DMS114 treated with DMSO at 0.1 percent for 48 hours (cell line): Measurements from ENCODE around the gene PGAP3.

Experiments used
- DNase-seq: peaks from one replicate; lab custom pipeline; 2025; ENCODE audit not compliant: unreplicated experiment; lab: John Stamatoyannopoulos, UW

Gene PGAP3

DNA sequence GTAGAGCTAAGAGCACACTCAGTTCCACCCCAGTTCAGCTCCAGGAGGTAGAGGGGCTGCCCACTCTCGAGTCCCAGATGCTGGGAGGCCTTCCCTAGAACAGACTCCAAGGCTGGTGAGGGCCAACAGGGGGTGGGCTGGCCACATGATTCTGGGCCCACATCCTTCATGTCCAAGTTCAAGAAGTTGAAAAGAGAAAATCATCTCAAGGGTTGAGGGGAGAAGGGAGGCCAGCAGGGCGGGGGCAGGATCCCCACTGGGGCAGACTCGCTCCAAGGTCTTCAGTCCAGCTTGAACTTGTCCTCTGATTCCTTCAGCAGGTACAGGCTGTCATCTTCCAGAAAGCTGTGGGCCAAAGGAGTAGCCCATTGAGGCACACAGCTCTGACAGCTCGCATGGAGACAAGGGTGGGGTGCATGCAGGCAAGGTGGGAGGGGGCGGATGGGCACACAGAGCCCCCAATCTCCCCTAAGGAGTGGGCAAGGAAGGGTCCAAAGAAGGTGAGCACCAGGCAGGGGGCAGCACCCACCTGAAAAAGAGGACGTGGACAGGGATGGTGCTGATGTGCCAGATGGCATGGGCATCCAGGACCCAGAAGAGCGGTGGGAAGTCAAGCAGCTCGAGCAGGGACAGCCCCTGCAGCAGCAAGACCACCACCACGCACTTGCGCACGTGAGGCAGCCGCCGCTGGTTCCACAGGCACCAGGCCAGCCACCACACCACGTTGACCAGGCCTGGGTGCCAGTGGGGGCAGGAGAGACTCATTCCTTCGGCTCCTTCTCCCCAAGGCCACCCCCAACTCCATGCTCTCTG lies 15.1 kb downstream of the PGAP3 start:
- DNase-seq, result no peak

DNA sequence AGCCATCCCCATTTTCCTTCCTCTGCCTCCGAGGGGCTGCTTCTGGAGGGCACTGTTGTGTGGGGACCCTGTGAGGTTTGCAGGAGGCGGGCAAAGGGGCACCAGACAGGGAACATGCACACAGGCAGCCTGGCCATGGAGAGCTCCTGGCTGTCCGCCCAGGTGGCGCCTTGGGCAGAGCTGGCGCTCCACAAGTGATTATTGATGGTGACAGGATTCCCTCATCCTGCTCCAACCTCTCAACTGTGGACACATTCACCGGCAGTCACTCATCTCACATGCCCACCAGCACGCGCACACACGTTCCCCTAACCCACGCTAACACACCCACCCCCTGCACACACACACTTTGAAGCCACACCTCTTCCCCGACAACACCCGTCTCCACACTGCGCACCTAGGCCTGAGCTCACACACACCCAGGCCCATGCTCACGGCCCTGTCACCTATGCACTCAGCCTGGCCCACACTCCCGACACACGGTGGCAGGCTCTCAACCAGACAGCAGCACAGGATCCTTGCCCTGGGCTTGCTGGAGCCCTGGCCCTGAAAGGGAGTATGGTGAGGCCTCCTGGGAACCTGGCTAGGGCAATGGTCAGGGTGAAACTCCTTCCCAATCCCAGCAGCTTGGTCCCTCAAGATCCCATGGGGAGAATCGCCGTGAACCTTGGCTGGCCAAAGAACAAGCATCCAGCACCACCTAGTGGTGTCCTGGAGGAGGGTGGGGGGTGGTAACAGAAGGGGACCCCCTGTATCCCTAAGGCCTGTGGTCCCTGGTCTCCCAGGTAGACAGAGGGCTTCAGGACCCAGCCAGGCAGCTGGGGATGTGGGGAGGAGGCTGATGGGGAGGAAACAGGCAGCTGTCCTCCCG lies 16.0 kb downstream of the PGAP3 start:
- DNase-seq, result peak; percentile 18

DNA sequence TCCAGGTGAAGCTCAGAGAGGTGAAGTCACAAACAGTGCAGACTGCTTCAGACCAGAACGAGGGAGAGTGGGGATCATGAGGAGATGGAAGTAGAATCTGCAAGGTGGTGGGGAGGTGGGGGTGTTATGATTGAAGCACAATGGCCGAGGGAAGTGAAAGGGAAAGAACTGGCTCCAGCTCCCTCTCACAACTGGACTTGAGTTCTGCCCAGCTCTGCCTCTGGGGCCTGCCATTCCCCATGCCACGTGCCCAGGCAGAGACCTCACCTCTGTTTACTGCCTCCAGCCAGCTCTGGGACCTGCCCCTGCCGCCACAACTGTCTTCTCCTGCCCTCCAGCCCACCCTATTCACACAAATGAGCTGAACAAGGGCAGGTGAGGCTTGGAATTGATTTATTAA lies 17.1 kb downstream of the PGAP3 start:
- no peak for DNase-seq

DNA sequence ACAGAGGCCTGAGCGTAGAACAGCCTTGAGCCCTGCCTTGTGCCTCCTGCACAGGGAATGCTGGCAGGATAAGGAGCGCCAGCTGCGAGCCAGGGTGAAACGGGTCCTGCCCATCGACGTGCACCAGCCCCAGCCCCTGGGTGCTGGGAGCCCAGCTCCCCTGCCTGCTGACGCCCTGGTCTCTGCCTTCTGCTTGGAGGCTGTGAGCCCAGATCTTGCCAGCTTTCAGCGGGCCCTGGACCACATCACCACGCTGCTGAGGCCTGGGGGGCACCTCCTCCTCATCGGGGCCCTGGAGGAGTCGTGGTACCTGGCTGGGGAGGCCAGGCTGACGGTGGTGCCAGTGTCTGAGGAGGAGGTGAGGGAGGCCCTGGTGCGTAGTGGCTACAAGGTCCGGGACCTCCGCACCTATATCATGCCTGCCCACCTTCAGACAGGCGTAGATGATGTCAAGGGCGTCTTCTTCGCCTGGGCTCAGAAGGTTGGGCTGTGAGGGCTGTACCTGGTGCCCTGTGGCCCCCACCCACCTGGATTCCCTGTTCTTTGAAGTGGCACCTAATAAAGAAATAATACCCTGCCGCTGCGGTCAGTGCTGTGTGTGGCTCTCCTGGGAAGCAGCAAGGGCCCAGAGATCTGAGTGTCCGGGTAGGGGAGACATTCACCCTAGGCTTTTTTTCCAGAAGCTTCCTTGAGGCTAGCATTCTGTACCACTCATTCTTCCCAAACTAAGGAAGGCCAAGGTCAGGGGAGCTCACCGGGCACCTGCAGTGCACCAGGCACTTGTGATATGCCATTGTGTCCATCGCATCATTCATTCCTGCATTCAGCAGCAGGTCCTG lies 17.7 kb downstream of the PGAP3 start:
- no peak for DNase-seq

DNA sequence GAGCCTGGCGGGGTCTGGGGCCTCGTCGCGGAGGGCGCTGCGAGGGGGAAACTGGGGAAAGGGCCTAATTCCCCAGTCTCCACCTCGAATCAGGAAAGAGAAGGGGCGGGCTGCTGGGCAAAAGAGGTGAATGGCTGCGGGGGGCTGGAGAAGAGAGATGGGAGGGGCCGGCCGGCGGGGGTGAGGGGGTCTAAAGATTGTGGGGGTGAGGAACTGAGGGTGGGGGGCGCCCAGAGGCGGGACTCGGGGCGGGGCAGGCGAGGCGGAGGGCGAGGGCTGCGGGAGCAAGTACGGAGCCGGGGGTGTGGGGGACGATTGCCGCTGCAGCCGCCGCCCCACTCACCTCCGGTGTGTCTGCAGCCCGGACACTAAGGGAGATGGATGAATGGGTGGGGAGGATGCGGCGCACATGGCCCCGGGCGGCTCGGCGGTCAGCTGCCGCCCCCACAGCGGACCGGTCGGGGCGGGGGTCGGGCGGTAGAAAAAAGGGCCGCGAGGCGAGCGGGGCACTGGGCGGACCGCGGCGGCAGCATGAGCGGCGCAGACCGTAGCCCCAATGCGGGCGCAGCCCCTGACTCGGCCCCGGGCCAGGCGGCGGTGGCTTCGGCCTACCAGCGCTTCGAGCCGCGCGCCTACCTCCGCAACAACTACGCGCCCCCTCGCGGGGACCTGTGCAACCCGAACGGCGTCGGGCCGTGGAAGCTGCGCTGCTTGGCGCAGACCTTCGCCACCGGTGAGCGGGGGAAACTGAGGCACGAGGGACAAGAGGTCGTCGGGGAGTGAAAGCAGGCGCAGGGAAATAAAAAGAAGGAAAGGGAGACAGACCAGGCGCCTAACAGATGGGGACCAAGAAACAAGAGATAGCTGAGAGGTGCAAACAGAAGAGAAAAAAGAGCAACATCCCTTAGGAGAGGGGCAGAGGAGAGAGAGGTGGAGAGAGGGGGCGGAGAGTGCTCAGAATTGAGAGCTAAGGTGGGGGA lies 19.6 kb downstream of the PGAP3 start, which contains the start of gene PNMT:
PNMT (plus strand) TSS at position 509 of the 980 bp plus-strand sequence; CDS start at position 532, 23 bp downstream.
- peak; percentile 25 for DNase-seq

DNA sequence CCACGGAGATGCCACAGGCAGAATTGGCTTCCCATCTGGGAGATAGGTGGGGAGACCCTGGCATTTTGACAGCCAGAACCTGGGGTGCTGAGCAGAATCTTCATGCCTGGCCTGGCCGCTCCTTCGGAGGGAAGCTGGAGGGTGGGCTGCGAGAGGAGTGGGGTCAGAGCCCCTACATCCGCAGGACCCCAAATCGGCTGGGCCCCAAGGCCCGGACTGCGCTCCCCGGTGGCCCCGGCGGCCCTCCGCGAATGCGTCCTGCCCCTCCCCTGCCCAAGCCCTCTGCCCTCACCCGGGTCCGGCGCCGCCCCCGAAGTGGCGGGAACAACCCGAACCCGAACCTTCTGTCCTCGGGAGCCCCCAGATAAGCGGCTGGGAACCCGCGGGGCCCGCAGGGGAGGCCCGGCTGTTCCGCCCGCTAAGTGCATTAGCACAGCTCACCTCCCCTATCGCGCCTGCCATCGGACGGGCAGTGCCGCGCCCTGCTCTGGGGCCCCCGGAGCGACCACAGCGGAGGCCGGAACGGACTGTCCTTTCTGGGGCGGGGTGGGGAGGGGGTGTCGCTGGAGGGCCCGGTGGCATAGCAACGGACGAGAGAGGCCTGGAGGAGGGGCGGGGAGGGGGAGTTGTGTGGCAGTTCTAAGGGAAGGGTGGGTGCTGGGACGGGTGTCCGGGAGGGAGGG lies 20.5 kb downstream of the PGAP3 start:
- no peak for DNase-seq

DNA sequence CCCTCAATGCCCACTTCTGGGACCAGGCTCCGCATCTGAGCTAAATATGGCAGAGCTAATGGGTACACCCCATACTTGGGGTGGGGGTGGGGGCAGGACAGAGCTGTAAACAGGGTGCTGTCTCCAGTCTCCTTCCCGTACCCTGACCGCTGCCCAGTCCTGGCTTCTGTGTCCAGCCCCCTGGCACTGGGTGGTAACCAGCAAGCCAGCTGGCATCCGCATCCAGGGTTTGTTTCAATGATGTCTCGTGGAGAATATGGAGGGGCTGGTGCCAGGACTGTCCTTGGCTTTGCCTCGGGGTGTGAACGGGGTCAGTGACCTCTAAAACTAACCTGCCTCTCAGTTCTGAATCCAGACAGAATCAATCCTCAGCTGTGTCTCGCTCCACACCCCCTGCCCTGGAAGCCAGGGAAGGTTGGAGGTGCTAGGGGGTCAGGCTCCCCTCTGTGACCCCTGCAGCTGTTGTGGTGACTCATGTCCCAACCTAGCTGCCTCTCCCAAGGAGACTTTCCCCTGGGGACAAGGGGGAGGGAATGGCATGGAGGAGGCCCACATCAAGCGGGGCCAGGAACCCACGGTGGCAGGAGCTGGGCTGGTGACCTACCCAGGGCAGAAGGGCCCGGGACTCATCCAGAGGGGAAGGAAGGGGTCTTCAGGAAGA lies 21.1 kb downstream of the PGAP3 start:
- no peak for DNase-seq

DNA sequence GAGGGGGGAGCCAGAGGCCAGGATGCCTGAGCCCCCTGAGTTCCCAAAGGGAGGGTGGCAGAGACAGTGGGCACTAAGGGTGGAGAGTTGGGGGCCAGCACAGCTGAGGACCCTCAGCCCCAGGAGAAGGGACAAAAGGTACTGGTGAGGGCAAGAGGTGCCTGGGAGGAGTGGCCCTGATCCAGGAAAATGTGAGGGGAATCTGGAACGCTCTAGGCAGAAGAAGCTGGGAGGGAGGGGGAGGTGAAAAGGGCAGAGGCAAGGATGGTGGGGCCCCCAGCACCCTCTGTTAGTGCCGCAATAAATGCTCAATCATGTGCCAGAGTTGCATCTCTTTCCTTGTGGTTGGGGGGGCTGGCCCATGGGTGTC lies 21.6 kb downstream of the PGAP3 start:
- no peak for DNase-seq

DNA sequence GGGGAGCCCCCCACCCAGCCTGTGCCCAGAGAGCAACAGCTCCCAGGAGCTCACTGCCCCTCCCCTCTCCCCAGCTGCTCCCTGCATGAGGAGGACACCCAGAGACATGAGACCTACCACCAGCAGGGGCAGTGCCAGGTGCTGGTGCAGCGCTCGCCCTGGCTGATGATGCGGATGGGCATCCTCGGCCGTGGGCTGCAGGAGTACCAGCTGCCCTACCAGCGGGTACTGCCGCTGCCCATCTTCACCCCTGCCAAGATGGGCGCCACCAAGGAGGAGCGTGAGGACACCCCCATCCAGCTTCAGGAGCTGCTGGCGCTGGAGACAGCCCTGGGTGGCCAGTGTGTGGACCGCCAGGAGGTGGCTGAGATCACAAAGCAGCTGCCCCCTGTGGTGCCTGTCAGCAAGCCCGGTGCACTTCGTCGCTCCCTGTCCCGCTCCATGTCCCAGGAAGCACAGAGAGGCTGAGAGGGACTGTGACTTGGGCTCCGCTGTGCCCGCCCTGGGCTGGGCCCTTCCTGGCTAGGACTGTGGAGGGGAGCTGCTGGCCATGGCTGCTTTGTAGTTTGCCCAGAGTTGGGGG lies 22.1 kb downstream of the PGAP3 start:
- DNase-seq, result peak; percentile 14

DNA sequence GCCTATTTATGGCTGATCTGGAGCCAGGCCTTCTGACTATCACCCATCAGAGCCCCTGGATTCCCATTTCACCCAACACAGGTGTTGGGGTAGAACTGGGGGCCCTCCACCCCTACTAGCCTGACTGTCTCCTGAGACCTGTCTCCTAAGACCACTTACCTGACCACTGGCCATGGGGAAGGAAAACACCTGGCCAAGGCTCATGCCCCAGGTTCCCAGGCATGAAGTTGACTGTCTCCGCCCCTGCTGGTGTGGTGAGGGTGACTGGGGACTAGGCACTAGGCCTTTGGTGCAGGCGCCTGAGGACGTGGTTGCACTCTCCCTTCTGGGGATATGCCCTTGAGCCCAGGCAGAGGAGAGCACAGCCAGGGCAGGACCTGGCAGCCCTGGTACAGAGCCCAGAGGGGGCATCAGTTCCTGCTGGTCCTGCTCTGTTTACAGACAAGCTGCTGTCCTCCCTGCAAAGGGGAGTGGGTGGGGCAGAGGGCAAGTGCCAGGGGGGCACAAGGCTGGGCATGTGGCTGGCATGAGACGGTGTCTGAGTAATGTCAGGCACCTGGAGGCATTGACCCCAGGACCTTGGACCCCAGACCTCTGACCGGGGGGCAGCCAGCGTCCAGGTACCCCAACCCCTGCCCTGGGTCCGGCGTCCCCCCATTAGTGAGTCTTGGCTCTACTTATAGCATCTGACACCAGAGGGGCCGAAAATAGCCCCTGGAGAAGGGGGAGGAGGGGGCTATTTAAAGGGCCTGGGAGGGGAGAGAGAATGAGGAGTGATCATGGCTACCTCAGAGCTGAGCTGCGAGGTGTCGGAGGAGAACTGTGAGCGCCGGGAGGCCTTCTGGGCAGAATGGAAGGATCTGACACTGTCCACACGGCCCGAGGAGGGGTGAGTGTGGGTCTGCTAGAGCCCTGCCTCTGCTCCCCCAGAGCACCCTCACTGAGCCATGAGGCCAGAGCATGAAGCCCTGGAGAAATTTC lies 23.0 kb downstream of the PGAP3 start, which contains the start of gene TCAP:
TCAP (plus strand) TSS at position 769 of the 981 bp plus-strand sequence; CDS start at position 780, 11 bp downstream.
- DNase-seq, result no peak

DNA sequence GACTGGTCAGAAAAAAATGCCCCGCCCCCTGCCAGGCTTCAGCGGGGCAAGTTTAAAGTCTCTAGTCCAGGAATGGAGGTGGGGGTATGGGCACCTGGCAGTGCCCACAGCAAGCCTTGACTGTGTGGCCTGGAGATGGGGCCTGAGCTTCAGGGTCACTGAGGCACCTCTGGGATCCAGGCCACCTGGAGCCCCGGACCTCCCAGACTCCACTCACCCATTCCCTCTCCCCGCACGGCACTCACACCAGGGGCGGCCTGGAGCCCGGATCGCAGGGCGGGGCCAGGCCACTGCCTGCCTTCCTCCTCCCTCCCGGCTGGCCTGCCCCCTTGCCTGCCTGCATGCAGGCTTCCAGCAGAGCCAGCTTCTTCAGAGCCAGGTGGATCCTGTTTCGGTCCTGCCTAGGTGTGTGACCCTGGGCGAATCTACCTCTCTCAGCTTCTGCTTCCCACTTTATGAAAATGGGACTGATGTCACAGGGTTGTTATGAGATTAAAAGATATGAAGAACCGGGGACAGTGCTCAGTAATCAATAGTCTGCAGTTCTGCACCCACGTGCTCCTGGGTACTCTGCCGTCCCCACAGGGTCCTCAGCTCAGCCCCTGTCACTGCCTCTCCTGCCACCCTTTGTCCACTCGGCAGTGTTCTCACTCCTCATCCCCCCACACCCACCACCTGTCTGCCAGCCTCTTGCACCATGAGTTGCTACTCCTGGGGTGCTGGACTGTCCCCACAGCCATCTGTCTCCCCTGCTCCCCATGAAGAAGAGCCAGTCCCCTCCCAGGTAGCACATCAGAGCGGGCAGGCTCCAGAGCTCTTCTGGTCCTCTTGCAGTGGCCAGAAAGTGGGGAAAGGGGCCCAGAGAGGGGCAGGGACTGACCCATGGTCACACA lies 23.9 kb downstream of the PGAP3 start:
- no peak for DNase-seq

DNA sequence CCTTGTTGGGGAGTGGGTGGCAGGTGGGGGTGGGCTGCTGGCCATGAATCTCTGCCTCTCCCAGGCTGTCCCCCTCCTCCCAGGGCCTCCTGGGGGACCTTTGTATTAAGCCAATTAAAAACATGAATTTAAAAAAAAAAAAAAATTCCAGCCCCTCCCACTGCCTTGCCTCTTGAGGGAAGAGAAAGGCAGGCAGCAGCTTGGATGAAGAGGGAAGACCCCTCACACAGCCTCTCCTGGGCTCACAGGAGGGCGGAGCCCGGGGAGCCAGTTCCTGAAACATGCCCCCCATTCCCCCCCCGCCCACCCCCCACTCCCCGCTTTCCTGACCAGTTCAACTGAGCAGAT lies 24.5 kb downstream of the PGAP3 start:
- no peak for DNase-seq

DNA sequence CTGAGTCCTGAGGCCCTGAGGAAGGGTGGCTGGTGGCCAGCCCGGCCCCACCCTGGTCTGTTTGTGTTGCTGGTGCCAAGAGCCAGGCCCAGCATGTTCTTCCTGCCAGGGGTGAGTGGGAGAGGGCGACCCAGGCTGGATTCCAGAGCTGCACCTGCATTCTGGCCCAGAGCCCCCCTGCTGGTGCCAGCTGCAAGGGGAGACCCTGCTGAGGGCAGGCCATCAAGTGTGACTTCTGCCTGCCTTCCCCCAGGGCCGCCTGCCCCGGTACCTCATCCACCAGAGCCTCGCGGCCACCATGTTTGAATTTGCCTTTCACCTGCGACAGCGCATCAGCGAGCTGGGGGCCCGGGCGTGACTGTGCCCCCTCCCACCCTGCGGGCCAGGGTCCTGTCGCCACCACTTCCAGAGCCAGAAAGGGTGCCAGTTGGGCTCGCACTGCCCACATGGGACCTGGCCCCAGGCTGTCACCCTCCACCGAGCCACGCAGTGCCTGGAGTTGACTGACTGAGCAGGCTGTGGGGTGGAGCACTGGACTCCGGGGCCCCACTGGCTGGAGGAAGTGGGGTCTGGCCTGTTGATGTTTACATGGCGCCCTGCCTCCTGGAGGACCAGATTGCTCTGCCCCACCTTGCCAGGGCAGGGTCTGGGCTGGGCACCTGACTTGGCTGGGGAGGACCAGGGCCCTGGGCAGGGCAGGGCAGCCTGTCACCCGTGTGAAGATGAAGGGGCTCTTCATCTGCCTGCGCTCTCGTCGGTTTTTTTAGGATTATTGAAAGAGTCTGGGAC lies 25.1 kb downstream of the PGAP3 start:
- no peak for DNase-seq

DNA sequence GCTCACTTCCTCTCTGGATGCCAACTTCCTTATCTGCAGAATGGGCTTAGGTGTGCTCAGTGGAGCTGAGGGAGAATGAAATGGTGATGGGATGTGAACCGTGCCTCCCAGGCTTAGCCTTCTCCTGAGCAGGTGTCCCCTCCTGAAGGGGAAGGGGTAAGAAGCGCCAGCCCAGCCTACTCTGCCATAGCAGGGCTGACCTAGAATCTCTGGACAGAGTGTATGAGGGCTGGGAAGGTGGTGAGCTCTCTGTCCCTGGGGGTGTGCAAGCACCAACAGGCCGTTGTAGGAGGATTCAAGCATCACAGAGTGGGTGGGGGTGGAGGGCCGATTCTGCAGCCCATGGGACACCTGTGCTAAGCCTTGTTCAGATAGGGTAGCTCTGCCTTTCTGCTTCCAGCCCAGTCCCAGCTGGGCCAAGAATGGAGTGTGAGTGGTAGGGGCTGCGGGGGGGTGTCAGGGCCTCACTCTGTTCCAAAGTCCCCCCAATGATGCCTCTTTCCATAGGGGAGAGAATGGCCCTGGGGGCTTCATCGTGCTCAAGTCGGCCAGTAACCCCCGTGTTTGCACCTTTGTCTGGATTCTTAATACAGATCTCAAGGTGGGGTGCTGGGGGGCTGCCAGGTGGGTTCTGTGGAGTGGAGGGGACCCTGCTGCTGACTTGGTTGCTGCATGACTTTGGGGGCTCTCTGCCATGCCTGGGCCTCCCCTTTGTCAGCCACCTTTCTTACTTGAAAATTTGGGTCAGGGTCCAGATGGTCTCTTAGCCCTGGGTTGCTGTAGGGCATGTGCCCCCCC lies 25.9 kb downstream of the PGAP3 start:
- no peak for DNase-seq
